A673 (cell line): ENCODE measurements around the gene POSTN.

Experiments
- CTCF ChIP-seq: fragments of 300-800, 200-600 bp; sonication (generic); conservative IDR thresholded peaks from 2 replicates; pipeline ENCODE4 v1.5.1; 2017; ENCODE audit warnings: low read depth, mild to moderate bottlenecking, antibody characterized with exemption, low read length, moderate library complexity, mixed read lengths
- EZH2 ChIP-seq: fragments of 200-600 bp; sonication (generic); IDR thresholded peaks from 2 replicates; pipeline ENCODE4 v1.6.1; 2017; ENCODE audit warnings: borderline replicate concordance, low read depth, mild to moderate bottlenecking, mixed read lengths, antibody characterized with exemption, low read length; ENCODE audit not compliant: poor library complexity, severe bottlenecking

GRCh38 chr13:37535501-37535900 lies 63.1 kb downstream of the POSTN start:
- no peak for TF ChIP-seq CTCF
- TF ChIP-seq EZH2: no peak
